H1 (cell line): ENCODE data around the gene MVP. TPM values are rescaled to one million over a fixed set of nuclear protein-coding genes. Genes with fewer than 3 reads are reported as not detected.

Experiments used
- EP300 ChIP-seq, 2 experiments: IDR thresholded peaks; 1 replicate in 1 of 2; 2 replicates in 1 of 2; pipeline ENCODE4 v1.6.1; 2011 to 2012; ENCODE audit warnings: low read depth in 2 of 2, low read length in 2 of 2, mild to moderate bottlenecking in 2 of 2, borderline replicate concordance in 1 of 2, inconsistent platforms in 1 of 2, moderate library complexity in 1 of 2
- FOSL1 ChIP-seq: IDR thresholded peaks from 2 replicates; pipeline ENCODE4 v1.6.1; 2011; ENCODE audit warnings: mild to moderate bottlenecking, low read depth, low read length, moderate library complexity; ENCODE audit not compliant: insufficient read depth
- TBP ChIP-seq: IDR thresholded peaks from 2 replicates; pipeline ENCODE4 v1.6.1; 2011; ENCODE audit warnings: low read depth, low read length, improper control_type of control experiment
- polyA plus RNA-seq, 7 experiments: library from polyadenylated mRNA; depleted of rRNA in 3 of 7; stranded (reverse) in 5 of 7; unstranded in 2 of 7; fragments of >200 nt in 5 of 7; fragments of 200-250 nt in 2 of 7; gene quantifications; 1 replicate in 5 of 7; 2 replicates in 1 of 7; 4 replicates in 1 of 7; pipeline versions ENCODE4 v1.2.1 to v1.2.3, GENCODE V29; 2011 to 2013; ENCODE audit warnings: missing spikeins in 2 of 7, mixed read lengths in 2 of 7
- total RNA-seq: library from RNA; stranded (reverse); fragmentation: NEBNext Ultra II Directional; extraction: Animal tissue kit (Norgen Biotek cat#: 25700); gene quantifications from 2 replicates; pipeline ENCODE4 v1.2.1, GENCODE V29; 2021

The MVP gene
- total and polyA plus RNA-seq, 2 of the 8 experiments (the other 6 are each of a cell fraction or from before 2014, with no cell fraction given), result 1.9 TPM

GRCh38 chr16:29805232-29806098, 14.8 kb upstream of the MVP start (continued):
- peak; percentile 58; the same call in 1 of the 2 replicates for TF ChIP-seq TBP
- TF ChIP-seq FOSL1, result no peak
- 0 out of 3 replicates have a peak, but pooled peaks of 1 of the 2 experiments have one; percentile 6 for TF ChIP-seq EP300 (IDR thresholded peaks at IDR 0.05; ENCODE audit: borderline replicate concordance in 1 of 2, low read depth in 2 of 2, low read length in 2 of 2)
